Activated naive CD8-positive, alpha-beta T cell treated with anti-CD3 and anti-CD28 coated beads, Interleukin-2, amount 10 ng/mL, durations not matched to agents 7 days and 5 days (primary cell): Measurements from ENCODE around the gene PDZD11. TPM values are rescaled to one million over a fixed set of nuclear protein-coding genes. Genes with fewer than 3 reads are reported as not detected.
"Not testable (repeated sequence)": the region's sequence is repeated elsewhere in the genome, so short reads cannot be mapped to it uniquely, and the experiment has no call there.

Experiments used
- ATAC-seq: fragments of 150-1000 bp; cut with Tn5 transposase; one replicate; pipeline ENCODE4 v1.10.0; 2021; ENCODE audit warnings: low read depth, moderate library complexity
- POLR2A ChIA-PET: fragments of 350-600 bp; sonication (Branson Sonifier 250); formaldehyde crosslinking; loops from one replicate; lab custom pipeline; 2021; ENCODE audit warnings: antibody characterized with exemption; lab: Charles Lee
- DNase-seq: peaks from one replicate; pipeline ENCODE4 v3.0.0; 2021
- H3K27ac Mint-ChIP-seq: one replicate; pipeline ENCODE4 v1.8.0; 2022; ENCODE audit warnings: mild to moderate bottlenecking, mixed read lengths
- H3K27me3 Mint-ChIP-seq: one replicate; pipeline ENCODE4 v1.8.0; 2022; ENCODE audit warnings: mild to moderate bottlenecking, moderate library complexity, mixed read lengths
- H3K36me3 Mint-ChIP-seq: one replicate; pipeline ENCODE4 v1.8.0; 2021; ENCODE audit warnings: mild to moderate bottlenecking, mixed read lengths
- H3K4me1 Mint-ChIP-seq: one replicate; pipeline ENCODE4 v1.8.0; 2021; ENCODE audit warnings: mixed read lengths
- H3K4me3 Mint-ChIP-seq: one replicate; pipeline ENCODE4 v1.8.0; 2022; ENCODE audit warnings: mild to moderate bottlenecking, moderate library complexity, mixed read lengths
- H3K9me3 Mint-ChIP-seq: one replicate; pipeline ENCODE4 v1.8.0; 2021; ENCODE audit warnings: mixed read lengths
- total RNA-seq, 2 experiments: library from RNA; stranded (reverse); gene quantifications; one replicate each; pipeline ENCODE4 v1.2.3, GENCODE V29; 2021

PDZD11 gene
- 10 to 100 TPM; 27.0 to 31.2 TPM for total RNA-seq

DNA sequence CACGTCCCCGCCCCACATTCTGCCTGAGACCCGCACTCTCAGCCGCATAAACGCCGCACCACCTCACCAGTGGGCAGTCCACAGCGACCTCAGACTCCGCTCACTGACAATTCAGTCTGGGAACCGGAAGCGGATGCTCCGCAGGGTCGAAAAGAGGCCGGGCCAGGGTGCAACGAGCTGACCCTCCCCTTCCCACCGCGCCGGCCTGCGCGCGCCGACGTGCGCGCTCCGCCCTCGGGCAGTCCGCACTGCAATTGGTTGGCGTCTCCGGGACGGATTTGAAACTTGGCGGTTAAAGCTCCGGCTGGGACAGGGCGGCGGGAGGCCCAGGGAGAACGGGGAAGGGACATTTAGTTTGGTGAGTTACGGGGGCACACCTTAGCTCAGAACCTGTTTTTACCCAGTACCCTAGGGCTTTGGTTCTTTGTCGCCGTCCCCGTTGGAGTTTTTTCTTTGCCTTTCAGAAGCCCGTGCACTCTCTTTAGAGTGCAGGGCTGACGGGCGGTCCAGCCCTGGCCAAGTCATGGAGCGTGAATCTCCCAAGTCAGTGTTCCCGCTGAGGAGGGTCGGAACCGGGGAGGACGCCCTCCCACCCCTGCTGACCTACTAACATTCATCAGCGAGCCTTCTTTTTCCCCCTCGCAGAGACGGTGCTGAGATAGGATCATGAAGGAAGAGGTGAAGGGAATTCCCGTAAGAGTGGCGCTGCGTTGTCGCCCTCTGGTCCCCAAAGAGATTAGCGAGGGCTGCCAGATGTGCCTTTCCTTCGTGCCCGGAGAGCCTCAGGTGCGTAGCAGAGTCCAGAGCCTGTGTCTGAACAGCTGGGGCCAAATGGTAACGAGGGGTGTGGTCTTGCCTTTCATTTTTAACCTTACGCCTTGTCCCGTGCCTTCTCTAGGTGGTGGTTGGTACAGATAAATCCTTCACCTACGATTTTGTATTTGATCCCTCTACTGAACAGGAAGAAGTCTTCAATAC lies at the start of gene PDZD11, which contains the start of gene KIF4A:
TSS of gene PDZD11 (minus strand) at position 135 of the 978 bp plus-strand sequence. CDS start 586 bp downstream, outside the sequence.
TSS of gene KIF4A (plus strand) at position 312 of the 978 bp plus-strand sequence. CDS start at position 667, 355 bp downstream.
- ATAC-seq (peak; percentile 98), DNase-seq (peak; percentile 83)
- POLR2A ChIA-PET, result interaction anchor here (0.6 to 2.0 kb wide), 6 partner anchors 10 to 1987 kb away, joined by 3 to 10 read pairs (median 4); partner anchors contain the start of genes IGBP1 and RPS4X
- Mint-ChIP-seq H3K9me3 (no peaks in the 10 kb centered on the region), H3K4me1 (peaks cover 17% of the 10 kb centered on the region), H3K27ac (peak within 1 kb of the TSS; percentile 89), H3K4me3 (peak within 1 kb of the TSS; percentile 93), H3K27me3 (no peaks in the 10 kb centered on the region), H3K36me3 (peaks cover 15% of the 10 kb centered on the region)

DNA sequence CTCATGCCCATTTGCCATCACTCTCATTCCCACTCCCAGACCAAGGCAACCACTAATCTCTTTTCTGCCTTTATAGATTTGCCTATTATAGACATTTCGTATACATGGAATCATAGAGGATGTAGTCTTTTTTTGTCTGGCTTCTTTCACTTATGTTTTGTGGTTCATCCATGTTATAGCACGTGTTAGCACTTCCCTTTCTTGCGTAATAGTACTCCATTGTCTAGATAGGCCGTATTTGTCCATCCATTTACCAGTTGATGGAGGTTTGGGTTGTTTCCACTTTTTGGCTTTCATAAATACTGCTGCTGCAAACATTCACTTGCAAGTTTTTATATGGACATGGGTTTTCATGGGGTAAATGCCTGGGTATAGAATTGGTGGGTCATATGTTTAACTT lies 48.6 kb upstream of the PDZD11 start:
- H3K4me3 Mint-ChIP-seq, result no peak overlapping the region
- POLR2A ChIA-PET, result no interaction called here
- H3K36me3 Mint-ChIP-seq, result peaks cover 24% of the 10 kb centered on the region
- no peak overlapping the region for H3K27ac Mint-ChIP-seq
- H3K4me1 Mint-ChIP-seq, result peaks cover 14% of the 10 kb centered on the region
- no peak for DNase-seq
- no peak for ATAC-seq
- no peaks in the 10 kb centered on the region for H3K9me3 Mint-ChIP-seq
- no peaks in the 10 kb centered on the region for H3K27me3 Mint-ChIP-seq

DNA sequence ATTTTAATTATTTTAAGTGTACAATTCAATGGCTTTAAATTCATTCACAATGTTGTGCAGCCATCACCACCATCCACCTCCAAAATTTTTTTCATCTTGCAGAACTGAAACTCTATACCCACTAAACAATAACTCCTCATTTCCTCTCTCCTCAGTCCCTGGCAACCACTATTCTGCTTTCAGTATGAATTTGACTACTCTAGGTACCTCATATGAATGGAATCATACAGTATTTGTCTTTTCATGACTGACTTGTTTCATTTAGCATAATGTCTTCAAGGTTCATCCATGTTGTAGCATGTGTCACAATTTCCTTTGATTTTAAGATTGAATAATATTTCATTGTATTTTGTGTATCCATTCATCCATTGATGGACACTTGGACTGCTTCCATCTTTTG lies 47.0 kb upstream of the PDZD11 start:
- ATAC-seq (peak; percentile 82), DNase-seq (no peak)
- Mint-ChIP-seq H3K27ac (no peak overlapping the region), H3K4me3 (no peak overlapping the region), H3K9me3 (no peaks in the 10 kb centered on the region), H3K36me3 (peaks cover 26% of the 10 kb centered on the region), H3K27me3 (no peaks in the 10 kb centered on the region), H3K4me1 (peaks cover 14% of the 10 kb centered on the region)
- POLR2A ChIA-PET, result no interaction called here

- Mint-ChIP-seq H3K27ac (no peak overlapping the region), H3K9me3 (no peaks in the 10 kb centered on the region), H3K36me3 (peaks cover 30% of the 10 kb centered on the region), H3K4me1 (peaks cover 14% of the 10 kb centered on the region), H3K27me3 (no peaks in the 10 kb centered on the region), H3K4me3 (no peak overlapping the region)
- ATAC-seq (no peak), DNase-seq (no peak)
- POLR2A ChIA-PET, result no interaction called here
These were observed 42.9 kb upstream of the PDZD11 start for GRCh38 chrX:70332600-70332999.

DNA sequence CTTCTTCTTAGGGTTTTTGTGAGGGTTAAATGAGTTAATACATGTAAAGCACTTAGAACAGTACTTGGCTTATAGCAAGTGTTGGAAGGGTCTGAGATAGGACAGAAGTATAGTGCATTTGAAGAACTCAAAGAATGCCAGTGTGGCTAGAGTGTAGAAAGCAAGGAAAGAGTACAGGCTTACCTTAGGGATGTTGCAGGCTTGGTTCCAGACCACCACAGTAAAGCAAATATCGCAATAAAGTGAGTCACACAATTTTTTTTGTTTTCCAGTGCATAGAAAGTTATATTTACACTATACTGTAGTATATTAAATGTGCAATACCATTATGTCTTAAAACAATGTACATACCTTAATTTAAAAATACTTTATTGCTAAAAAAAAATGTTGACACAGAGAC lies 41.4 kb upstream of the PDZD11 start:
- peaks cover 24% of the 10 kb centered on the region for H3K36me3 Mint-ChIP-seq
- peaks cover 7% of the 10 kb centered on the region for H3K4me1 Mint-ChIP-seq
- DNase-seq, result no peak
- POLR2A ChIA-PET, result no interaction called here
- H3K27ac Mint-ChIP-seq, result no peak overlapping the region
- ATAC-seq, result no peak
- no peaks in the 10 kb centered on the region for H3K9me3 Mint-ChIP-seq
- no peak overlapping the region for H3K4me3 Mint-ChIP-seq
- H3K27me3 Mint-ChIP-seq, result no peaks in the 10 kb centered on the region

GRCh38 chrX:70324326-70324725 lies 34.6 kb upstream of the PDZD11 start:
- H3K9me3 Mint-ChIP-seq, result no peaks in the 10 kb centered on the region
- ATAC-seq, result no peak
- H3K4me3 Mint-ChIP-seq, result no peak overlapping the region

GRCh38 chrX:70323628-70324027 lies 33.9 kb upstream of the PDZD11 start:
- H3K27ac Mint-ChIP-seq, H3K27me3 Mint-ChIP-seq, DNase-seq, ATAC-seq, H3K4me1 Mint-ChIP-seq, H3K4me3 Mint-ChIP-seq, H3K9me3 Mint-ChIP-seq, POLR2A ChIA-PET: not testable (repeated sequence)
- peaks cover 15% of the 10 kb centered on the region for H3K36me3 Mint-ChIP-seq

More at GRCh38 chrX:70324326-70324725, 34.6 kb upstream of the PDZD11 start:
- no peak overlapping the region for H3K27ac Mint-ChIP-seq
- H3K36me3 Mint-ChIP-seq, result peaks cover 14% of the 10 kb centered on the region
- H3K27me3 Mint-ChIP-seq, result no peaks in the 10 kb centered on the region
- POLR2A ChIA-PET, result no interaction called here
- H3K4me1 Mint-ChIP-seq, result no peaks in the 10 kb centered on the region
- DNase-seq, result no peak

DNA sequence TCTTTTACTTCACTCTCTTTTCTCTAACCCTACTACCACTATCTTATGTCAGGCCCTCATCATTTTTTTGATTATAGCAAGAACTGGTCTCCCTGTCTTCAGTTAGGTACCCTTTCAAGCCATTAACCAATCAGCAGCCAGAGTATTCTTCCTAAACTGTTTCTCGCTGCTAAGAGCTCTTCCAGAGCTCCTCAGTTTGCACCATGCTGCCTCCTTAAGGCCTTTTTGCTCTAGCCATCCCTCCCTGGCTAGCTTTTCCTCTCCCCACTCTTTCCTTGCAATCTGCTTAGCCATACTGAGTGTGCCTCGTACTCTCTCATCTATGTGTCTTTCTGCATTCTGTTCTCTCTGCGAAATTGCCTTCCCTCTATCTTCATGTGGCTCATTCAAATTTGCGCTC lies 33.1 kb upstream of the PDZD11 start:
- ATAC-seq, result no peak
- Mint-ChIP-seq H3K4me3 (no peak overlapping the region), H3K27ac (no peak overlapping the region), H3K36me3 (peaks cover 14% of the 10 kb centered on the region), H3K9me3 (no peaks in the 10 kb centered on the region), H3K4me1 (no peaks in the 10 kb centered on the region), H3K27me3 (no peaks in the 10 kb centered on the region)
- DNase-seq, result no peak
- POLR2A ChIA-PET, result no interaction called here

GRCh38 chrX:70313503-70313902 lies 23.8 kb upstream of the PDZD11 start:
- no peak for ATAC-seq
- H3K9me3 Mint-ChIP-seq, result no peaks in the 10 kb centered on the region
- H3K27ac Mint-ChIP-seq, result no peak overlapping the region
- H3K27me3 Mint-ChIP-seq, result no peaks in the 10 kb centered on the region
- DNase-seq, result no peak
- H3K36me3 Mint-ChIP-seq, result peaks cover 29% of the 10 kb centered on the region
- POLR2A ChIA-PET, result no interaction called here
- no peak overlapping the region for H3K4me3 Mint-ChIP-seq
- peaks cover 3% of the 10 kb centered on the region for H3K4me1 Mint-ChIP-seq

DNA sequence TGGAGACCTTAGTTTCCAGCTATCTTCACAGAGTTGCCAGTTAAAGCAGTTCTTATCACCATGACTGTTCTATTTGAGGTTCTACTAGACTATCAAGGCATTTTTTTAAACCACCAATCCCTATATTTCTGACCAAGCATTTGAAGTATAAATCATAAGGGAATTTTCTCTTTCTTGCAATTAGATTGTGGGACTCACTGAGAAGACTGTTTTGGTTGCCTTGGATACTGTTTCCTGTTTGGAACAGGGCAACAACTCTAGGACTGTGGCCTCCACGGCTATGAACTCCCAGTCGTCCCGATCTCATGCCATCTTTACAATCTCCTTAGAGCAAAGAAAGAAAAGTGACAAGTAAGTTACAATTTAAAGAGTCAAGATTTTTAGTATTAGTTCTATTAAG lies 12.0 kb upstream of the PDZD11 start:
- H3K4me1 Mint-ChIP-seq, result peaks cover 2% of the 10 kb centered on the region
- ATAC-seq, result no peak
- H3K36me3 Mint-ChIP-seq, result peaks cover 46% of the 10 kb centered on the region
- no peak overlapping the region for H3K27ac Mint-ChIP-seq
- no peaks in the 10 kb centered on the region for H3K27me3 Mint-ChIP-seq
- POLR2A ChIA-PET, result no interaction called here
- DNase-seq, result no peak
- no peak overlapping the region for H3K4me3 Mint-ChIP-seq
- no peaks in the 10 kb centered on the region for H3K9me3 Mint-ChIP-seq

DNA sequence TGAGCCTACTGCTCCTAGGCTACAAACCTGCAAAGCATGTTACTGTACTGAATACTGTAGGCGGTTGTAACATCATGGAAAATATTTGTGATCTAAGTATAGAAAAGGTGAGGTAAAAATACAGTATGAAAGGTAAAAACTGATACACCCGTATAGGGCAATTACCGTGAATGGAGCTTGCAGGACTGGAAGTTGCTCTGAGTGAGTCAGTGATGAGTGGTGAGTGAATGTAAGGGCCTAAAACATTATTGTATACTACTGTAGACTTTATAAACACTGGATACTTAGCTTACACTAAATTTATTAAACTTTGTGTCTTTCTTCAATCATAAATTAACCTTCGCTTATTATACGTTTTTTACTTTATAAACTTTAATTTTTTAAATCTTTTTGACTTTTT lies 3.9 kb upstream of the PDZD11 start:
- no peak overlapping the region for H3K27ac Mint-ChIP-seq
- ATAC-seq, result no peak
- POLR2A ChIA-PET, result no interaction called here

DNA sequence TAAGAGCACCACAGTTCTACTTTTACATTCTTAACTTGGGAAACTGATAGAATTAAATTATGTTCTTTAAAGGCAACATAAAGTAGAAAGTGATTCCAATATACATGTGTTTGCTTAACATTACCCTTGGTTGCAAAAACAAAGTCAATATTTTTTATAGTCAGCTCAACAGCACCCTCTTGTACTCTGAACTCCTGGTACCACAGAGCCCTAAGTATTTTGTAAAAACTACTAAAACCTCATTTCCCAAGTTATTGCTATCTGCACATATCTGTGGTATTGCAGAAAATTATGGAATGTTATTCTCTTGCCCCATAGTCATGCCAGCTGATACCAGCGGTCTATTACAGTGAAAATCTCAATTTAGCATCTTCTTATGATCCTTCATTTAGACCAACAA lies 3.1 kb upstream of the PDZD11 start:
- POLR2A ChIA-PET, result no interaction called here
- DNase-seq, result no peak
- no peaks in the 10 kb centered on the region for H3K9me3 Mint-ChIP-seq
- no peaks in the 10 kb centered on the region for H3K27me3 Mint-ChIP-seq
- peak overlapping the region; percentile 93 for H3K4me3 Mint-ChIP-seq
- ATAC-seq, result no peak
- H3K4me1 Mint-ChIP-seq, result peaks cover 17% of the 10 kb centered on the region
- H3K27ac Mint-ChIP-seq, result no peak overlapping the region
- H3K36me3 Mint-ChIP-seq, result peaks cover 12% of the 10 kb centered on the region

More for the DNA sequence above, 3.9 kb upstream of the PDZD11 start:
- Mint-ChIP-seq H3K36me3 (peaks cover 12% of the 10 kb centered on the region), H3K4me3 (no peak overlapping the region), H3K4me1 (peaks cover 17% of the 10 kb centered on the region), H3K9me3 (no peaks in the 10 kb centered on the region), H3K27me3 (no peaks in the 10 kb centered on the region)
- DNase-seq, result no peak

GRCh38 chrX:70289168-70289792 lies 447 bp downstream of the PDZD11 start:
- Mint-ChIP-seq H3K4me3 (peak overlapping the region; percentile 93), H3K4me1 (peaks cover 17% of the 10 kb centered on the region), H3K36me3 (peaks cover 15% of the 10 kb centered on the region), H3K27me3 (no peaks in the 10 kb centered on the region), H3K27ac (peak overlapping the region; percentile 89), H3K9me3 (no peaks in the 10 kb centered on the region)
- ATAC-seq (no peak), DNase-seq (no peak)
- POLR2A ChIA-PET, result interaction anchor here (0.6 to 2.0 kb wide), 6 partner anchors 11 to 1988 kb away, joined by 3 to 10 read pairs (median 4); partner anchors contain the start of genes IGBP1 and RPS4X
